HG02870 (cell line): ENCODE measurements around the gene CHCHD3.

Source experiments
- ATAC-seq: cut with Tn5 transposase; IDR thresholded peaks from one replicate; pipeline ENCODE4 v1.9.1; 2021; ENCODE audit warnings: mild to moderate bottlenecking, moderate library complexity; ENCODE audit not compliant: unreplicated experiment

The CHCHD3 gene

GRCh38 chr7:133081599-133082389, at the start of gene CHCHD3:
CHCHD3 (minus strand) TSS chr7:133082090; CDS start chr7:133081937, 153 bp downstream.
- peak; percentile 99 for ATAC-seq

- no peak for ATAC-seq
Measured at GRCh38 chr7:133130166-133130565, 48.3 kb upstream of the CHCHD3 start.

- ATAC-seq: no peak
Measured at GRCh38 chr7:133126422-133126821, 44.5 kb upstream of the CHCHD3 start.

GRCh38 chr7:133124974-133125373, 43.1 kb upstream of the CHCHD3 start:
- no peak for ATAC-seq

- ATAC-seq: no peak
Measured at GRCh38 chr7:133121175-133121844, 39.4 kb upstream of the CHCHD3 start.

- no peak for ATAC-seq
Measured at GRCh38 chr7:133119067-133119466, 37.2 kb upstream of the CHCHD3 start.

- ATAC-seq: no peak
Measured at GRCh38 chr7:133118261-133118660, 36.4 kb upstream of the CHCHD3 start.

- ATAC-seq: no peak
Measured at GRCh38 chr7:133117452-133117851, 35.6 kb upstream of the CHCHD3 start.

- no peak for ATAC-seq
Measured at GRCh38 chr7:133115596-133115995, 33.7 kb upstream of the CHCHD3 start.

GRCh38 chr7:133114519-133114918, 32.6 kb upstream of the CHCHD3 start:
- no peak for ATAC-seq

- ATAC-seq: no peak
Measured at GRCh38 chr7:133112976-133113375, 31.1 kb upstream of the CHCHD3 start.

- ATAC-seq: no peak
Measured at GRCh38 chr7:133112335-133112734, 30.4 kb upstream of the CHCHD3 start.

- no peak for ATAC-seq
Measured at GRCh38 chr7:133110312-133110711, 28.4 kb upstream of the CHCHD3 start.

GRCh38 chr7:133109816-133110215, 27.9 kb upstream of the CHCHD3 start:
- no peak for ATAC-seq

- no peak for ATAC-seq
Measured at GRCh38 chr7:133108023-133108422, 26.1 kb upstream of the CHCHD3 start.

- ATAC-seq: no peak
Measured at GRCh38 chr7:133102276-133103060, 20.6 kb upstream of the CHCHD3 start.

GRCh38 chr7:133099633-133100286, 17.9 kb upstream of the CHCHD3 start:
- ATAC-seq: no peak

- no peak for ATAC-seq
Measured at GRCh38 chr7:133095119-133095671, 13.3 kb upstream of the CHCHD3 start.

- ATAC-seq: no peak
Measured at GRCh38 chr7:133091943-133092464, 10.1 kb upstream of the CHCHD3 start.

GRCh38 chr7:133082390-133082766, 488 bp upstream of the CHCHD3 start:
- ATAC-seq: no peak
